GM21526 (cell line): ENCODE data around the gene ARHGAP26.

Experiments used
- ATAC-seq: cut with Tn5 transposase; IDR thresholded peaks from one replicate; pipeline ENCODE4 v1.9.1; 2021; ENCODE audit warnings: moderate library complexity; ENCODE audit not compliant: unreplicated experiment, low FRiP score

The ARHGAP26 gene

DNA sequence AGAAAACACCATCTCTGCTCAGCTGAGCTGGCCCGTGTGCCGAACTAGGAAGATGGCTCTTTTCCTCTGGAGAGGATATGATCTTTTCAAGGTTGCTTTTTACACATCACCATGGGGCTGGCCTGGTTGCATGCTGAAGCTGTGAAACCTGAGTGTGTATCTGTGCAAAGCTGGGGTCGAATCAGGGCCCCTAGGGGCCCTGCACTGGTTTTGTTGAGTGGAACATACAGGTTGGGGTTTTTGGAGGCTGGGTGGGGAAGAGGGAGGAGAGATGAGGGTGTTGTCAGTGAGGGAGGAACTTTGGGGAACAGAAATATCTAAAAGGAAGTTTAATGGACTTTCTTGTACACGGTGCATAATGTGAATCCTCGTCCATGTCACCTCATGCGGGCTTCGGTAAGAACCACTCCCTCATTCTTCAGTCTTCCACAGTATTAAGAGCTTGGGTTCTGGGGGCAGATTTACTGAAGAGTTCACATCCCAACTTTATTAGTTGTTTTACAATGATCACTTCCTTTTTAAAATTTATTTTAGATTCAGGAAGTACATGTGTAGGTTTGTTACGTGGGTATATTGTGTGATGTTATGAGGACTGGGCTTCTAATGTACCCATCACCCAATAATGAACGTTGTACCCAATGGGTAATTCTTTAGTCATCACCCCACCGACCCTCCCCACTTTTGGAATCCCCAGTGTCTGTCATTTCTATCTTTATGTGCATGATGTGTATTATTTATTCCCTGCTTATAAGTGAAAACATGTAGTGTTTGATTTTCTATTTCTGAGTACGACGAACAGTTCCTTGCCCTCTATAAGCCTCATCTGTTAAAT lies 395.1 kb downstream of the ARHGAP26 start:
- no peak for ATAC-seq

DNA sequence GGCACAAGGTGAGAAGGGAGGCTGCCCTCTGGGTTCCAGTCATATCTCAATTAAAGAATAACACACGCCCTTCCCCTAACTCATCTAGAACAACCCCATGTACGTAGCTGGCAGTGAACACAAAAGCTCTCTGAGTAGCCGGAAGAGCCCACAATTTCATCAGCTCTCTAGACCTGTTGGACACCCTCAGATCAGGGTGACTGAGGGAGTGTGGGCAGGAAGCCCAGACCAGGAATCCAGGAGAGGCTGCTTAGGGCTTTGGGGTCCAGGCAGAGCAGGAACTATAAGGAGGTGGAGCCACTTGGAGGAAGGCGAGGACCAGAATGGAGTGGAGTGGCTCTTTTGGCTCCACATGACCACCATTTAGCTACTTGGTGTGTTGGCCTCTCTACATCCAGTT lies 395.9 kb downstream of the ARHGAP26 start:
- no peak for ATAC-seq

DNA sequence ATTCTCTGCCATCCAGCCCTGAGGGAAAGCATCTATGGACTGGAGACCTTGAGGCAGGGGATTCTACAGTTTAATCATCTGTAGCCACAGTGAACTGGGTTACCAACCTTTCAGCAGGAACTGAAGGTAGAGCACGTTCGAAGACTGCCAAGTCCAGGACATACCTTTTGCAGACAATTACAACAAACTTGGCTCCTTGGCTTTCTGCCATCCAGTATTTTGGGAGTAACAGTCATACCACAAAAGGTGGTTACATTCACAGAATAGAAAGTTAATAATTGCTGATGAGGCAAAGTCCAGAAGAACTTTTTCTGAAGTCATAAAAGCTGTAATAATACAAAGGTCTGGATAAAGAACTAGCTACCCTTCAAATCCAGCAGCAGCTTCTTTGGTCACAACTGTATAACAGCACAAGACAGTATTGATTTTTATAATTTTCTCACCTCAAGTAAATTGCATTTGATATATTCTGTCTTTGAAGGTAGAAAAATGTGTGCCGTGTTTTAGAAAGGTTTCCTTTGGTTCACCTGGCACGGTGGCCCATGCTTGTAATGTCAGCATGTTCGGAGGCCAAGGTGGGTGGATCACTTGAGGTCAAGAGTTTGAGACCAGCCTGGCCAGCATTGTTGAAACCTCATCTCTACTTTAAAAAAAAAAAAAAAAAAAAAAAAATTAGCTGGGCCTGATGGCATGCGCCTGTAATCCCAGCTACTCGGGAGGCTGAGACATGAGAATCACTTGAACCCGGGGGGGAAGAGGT lies 396.7 kb downstream of the ARHGAP26 start:
- no peak for ATAC-seq

DNA sequence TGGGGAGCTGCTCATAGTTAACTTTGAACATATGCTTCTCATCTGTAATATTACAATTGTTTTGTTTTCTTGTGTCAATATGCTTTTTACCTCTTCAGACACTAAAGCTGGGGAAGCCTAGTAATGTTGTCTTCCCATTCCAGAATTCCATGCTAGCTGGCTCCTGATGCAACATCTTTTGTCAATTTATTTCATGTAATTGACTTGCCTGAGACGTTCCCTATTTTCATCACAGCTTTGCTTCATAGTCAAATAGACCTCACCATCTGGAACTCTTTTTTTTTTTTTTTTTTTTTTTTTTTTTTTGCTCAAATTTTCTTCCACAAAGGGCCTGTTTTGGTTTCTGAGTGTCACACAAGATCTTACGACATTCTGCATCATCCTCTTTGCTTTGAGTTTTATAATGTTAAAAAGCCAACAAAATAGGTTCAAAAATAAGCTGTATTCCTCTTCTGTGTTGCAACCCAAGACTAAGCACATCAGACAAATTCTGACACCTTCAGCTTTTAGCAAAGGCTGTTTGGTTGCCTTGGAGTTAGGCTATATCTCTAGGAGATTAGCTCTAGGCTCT lies 398.1 kb downstream of the ARHGAP26 start:
- no peak for ATAC-seq

DNA sequence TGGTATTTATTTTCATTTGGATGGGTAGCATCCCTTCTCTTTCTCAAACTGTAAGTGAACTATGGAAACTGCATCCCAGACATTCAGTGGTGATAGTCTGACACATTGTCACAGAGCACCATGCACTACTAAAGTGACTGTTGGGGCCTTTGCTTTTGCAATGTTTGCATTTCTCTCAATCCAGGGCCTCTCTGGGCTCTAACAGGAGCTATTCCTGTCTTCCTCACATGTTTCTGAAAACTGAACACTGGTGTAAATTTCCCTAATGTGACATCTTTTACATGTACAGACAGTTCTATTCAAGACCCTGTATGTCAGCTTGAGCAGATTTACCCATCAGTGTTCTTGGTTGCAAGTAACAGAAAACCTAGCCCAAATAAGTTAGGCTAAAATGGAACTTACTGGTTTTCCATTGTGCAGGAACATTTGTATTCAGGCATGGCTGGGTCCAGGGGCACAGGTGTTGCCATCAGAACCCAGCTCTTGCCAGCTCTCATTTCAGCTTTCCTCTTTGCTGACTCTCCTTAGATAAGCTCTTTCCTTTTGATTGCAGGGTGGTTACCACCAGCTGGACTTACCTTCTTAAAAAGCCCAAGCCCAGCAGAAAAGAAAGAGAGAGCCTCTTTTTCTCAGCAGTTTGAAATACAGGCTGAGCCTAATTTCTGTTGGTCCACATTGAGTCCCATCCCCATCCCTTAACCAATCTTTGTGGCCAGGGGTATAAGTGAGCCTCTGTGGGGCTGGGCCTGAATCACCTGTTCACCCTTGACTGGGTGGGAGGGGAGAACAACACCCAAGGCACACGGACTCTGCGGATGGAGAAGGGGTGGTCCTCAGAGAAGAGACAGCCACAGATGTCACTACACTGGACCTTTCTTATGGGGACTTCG lies 399.0 kb downstream of the ARHGAP26 start:
- no peak for ATAC-seq

DNA sequence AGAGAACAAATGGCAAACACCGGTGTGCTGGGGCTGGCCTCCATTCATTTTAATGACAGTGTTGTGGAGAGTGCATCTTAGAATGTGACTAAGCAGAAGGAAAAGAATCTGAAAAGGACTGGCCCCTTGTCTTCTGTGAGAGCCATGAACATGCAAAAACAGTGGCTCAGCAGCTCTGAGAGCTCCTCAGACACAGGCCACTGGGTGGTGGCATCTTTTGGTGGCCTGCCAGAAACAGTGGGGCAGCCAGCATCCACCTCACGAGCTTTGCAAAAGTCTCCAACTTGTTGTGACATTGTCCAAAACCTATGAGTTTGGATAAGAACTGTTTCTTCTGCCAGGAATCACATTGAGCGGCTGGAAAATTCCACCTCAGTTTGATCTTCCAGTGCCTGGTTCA lies 399.9 kb downstream of the ARHGAP26 start:
- ATAC-seq, result no peak

DNA sequence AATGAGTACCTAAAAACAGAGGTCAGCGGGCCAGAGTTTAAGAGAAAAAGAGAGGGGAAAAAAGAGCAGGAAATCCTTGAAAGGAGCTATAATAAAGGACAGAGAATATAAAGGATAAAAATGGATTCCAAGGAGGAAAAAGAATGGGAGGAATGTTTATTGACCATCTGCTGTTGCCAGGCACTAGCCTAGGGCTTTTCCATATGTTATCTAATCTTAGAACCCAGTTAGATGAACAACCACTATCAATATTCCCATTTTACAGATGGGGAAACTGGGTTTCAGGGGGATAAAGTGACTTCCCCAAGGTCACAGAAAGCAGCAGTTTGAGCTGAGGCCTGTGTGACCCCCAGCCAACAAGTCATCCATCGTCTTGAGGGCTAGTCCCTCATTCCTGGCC lies 400.8 kb downstream of the ARHGAP26 start:
- ATAC-seq, result no peak

DNA sequence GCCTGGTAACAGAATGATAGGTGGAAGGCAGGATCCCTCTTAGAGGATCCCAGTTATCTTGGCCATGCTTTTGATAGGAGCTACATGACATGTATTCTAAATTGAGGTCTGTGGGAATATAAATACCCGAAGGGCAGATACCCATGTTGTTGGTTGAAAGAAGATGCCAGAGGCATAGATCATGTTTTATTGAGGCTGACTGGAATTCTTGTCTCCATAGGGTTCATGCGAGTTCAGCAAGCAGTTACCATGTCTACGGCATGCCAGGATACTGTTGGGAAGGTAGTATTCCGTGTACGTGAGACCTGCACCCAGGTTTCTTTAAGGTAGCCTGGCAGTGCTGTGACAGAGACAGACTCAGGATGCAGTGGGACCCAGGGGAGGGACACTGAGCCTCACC lies 402.6 kb downstream of the ARHGAP26 start:
- no peak for ATAC-seq

DNA sequence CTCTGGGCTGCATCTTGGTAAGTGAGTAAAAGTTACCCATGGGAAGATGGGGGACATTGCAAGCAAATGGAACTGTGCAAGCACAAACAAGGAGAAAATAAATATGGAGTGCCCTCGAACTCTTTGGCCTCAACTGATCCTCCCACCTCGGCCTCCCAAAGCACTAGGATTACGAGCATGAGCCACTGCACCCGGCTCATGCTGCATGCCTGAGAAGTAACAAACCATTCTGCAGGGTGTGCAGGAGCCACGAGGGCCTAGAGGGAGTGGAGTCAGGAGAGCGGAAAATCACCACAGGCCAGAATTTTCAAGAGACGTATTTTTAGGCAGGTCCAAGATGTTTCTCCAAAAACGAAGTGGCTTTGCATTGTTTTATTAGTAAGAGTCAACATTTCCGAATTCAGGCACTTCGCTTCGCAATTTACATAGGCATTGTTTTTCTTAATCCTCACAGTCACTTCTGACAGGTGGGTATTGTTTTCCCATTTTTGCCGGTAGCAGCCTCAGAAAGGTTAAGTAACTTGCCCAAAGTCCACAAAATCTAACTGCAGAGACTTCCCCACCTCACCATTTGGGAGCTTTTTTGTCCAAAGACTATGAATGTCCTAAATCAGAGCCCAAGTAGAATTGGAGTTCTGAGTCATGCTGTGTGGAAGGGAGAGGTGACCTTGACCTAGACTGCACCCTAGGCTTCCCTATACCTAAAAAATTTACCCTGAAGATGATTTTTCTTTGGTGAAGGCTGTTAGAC lies 403.1 kb downstream of the ARHGAP26 start:
- ATAC-seq, result no peak

DNA sequence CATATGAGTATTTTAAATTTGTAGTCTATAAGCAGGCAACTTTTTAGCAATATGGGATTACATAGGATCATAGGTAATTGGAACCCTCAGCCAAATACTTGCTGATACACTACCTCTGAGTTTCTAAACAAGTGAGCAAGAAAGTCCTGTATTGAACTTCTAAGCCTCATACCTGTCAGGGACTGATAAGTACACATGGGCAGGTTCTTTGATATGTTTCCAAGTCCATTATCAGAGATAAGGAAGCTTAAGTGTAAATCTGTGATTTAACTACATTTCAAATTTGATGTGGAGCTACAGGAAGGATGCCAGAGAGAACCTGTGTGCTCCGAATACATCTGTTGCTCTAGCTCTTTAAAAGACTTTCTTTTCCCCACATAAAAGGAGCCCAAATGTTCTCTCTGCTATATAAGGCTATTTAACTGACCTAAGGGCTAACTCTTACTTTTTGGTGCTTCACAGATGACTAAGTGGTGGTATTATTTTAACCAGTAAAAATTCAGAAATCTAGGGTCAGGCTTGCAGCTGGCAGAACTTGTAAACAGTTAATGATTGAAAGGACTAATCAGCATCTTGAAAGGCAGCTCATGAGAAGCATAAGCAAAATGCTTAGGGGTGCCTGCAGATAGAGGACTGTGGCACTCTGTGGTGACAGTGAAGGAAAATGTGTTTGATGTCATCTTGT lies 404.7 kb downstream of the ARHGAP26 start:
- peak; percentile 66 for ATAC-seq

DNA sequence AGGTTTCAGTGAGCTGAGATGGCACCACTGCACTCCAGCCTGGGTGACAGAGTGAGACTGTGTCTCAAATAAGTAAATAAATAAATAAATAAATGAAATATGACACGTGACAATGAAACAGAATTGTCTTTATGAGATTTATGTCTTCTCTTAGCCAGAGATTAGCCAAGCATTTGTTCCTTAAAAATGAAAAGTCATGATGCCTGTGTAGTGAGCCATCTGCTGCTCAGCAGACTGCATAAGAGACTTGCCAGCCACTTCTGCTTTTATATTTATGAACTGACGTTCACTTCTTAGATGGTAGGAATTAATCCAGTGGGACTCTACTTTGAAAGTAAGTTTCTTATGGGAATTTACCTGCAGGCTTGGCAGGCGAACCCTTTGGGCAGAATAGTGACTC lies 405.9 kb downstream of the ARHGAP26 start:
- ATAC-seq, result no peak

DNA sequence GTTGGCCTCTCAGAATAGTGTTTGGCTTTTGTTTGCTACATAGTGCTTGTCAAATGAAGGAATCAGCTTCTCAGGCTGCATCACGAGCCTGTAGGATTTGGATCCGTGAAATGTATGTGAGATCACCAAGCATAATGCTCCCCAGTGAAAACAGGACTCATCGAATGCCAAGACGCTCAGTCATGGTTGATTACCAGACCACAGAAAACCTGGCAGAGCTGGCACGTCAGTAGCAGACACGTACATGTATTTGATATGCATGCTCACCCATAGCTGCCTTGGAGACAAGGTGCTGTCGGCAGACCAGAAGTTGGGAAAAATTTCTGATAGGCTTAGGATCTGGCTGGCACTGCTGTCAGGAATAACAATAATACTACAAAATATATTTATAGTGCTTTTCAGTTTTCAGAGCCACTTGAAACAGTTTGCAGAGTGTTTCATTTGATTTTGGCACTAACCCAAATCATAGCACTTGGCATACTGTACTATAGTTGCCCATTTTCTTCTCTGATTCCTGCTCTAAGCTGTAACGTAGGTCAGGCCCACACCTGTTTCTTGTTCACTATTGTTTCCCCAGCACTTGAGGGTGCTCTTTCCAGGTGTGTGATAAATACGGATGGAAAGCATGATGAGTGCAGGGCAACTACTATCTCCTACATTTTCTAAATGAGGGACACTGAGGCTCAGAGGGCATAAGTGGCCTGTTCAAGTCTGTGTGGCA lies 407.2 kb downstream of the ARHGAP26 start:
- no peak for ATAC-seq

DNA sequence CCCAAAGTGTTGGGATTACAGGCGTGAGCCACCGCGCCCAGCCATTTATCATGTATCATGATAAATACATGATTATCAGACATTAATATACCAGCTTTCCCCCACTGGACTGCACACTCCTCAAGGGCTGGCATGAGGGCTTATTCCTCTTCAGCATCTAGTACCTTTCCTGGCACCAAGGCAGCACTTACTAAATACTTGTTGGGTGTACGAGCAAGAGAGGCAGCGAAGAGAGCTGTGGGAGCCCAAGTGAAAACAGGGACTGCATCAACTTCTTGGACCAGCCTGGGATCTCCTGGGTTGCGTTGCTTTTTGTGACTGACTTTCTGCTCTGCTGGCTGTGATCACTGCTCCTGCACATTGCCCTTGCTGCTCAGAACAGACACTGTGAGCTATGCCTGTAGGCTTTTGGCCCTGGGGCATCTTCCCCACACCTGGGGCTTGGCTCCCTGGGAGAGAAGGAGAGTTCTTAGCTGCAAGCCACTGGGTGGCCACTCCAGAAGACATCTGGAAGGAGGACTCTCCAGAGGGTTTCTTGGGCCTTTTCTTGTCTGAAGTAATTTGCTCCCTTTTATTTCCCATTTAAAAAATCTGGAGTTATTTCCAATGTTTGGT lies 409.1 kb downstream of the ARHGAP26 start:
- ATAC-seq, result no peak

DNA sequence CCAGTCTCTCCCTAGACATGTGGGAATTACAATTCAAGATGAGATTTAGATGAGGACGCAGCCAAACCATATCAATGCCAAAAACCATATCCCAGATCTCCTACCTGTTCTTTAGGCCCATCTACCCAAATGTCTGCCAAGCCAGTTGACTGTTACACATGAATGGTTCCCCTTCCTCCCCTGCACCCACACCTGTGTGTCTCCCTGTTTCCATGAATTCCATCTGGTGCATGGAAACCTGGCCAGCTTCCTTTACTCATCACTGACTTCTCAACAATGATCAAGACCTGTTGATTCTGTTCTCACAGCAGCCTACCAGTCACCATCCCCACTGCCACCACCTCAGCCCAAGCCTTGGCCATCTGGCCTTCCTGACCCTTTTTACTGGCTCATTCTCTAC lies 410.6 kb downstream of the ARHGAP26 start:
- ATAC-seq, result no peak

DNA sequence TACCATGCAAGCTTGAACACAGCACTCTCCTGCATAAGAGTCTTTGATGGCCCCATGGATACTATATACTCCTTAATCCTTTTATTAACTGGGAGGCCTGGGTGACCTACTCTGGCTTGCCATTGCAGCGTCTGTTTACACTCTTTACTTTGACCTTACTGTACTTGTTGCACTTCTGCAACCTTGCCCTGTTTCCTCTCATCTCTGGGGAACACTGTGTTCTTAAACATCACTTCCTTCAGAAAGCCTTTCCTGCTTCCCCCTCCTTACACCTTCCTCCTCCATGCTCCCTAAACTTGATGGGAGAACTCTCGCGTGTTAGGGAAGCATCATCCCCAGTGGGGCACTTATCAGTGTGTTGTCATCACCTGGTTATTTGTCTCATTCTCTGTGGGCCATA lies 411.0 kb downstream of the ARHGAP26 start:
- no peak for ATAC-seq

DNA sequence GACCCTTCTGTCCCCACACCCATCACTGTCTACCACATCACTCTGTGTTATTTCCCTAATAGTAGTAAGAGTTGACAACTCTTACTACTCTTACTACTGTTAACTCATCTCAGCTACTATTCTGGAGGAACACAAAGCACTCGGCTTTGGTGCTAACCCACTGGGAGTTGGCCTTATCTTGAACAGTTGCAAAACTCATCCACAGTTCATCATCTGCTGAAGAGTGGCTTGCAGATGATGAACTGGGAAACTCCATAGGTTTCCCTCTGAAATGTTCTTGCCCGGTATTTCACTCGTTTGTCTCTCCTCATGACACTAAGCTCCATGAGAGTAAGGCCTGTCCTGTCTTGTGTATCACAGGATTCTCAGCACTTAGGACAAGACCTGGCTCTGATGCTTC lies 411.9 kb downstream of the ARHGAP26 start:
- ATAC-seq, result no peak

DNA sequence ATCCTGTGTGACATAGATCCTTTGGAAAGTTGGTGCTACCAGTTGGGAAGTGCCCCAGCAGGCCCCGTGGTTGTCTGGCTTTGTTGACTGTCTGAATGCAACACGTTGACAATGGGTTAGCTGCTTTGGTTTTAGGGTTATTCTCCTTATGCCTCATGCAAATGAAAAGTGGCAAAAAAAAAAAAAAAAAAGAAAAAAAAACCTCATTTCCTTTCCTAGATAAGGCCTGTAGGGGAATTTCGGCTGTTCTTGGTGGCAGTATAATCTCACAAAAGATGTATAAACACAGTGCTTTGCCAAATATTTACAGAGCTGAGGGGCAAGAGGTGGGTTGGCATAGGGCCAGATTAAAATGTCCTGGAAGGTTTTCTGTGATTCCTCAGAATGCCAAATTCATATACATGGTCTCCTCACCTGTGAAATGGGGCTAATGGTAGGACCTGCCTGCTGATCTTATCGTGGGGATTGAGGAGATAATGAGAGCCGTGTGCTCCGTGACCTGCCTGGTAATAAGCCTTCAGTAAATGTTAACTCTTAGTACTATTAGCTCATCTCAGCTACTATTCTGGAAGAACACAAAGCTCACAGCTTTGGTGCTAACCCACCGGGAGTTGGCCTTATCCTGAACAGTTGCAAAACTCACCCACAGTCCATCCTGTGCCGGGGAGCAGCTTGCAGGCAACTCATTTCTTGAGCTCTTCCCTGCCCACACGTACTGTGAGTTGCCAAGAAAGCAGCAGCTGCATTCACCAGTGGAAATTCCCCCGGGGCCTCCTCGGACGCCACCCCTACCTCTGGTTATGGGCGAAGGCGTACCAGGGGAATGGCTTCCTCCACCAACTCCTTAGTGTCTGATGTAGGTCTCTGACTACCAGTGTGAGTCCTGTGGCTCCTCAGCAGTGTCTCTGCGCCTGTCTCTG lies 413.0 kb downstream of the ARHGAP26 start:
- peak; percentile 52 for ATAC-seq
